OCI-LY7 (cell line): ENCODE data around the gene HEPN1. TPM values are rescaled to one million over a fixed set of nuclear protein-coding genes. Genes with fewer than 3 reads are reported as not detected.

Source experiments
- Bru-seq: library from RNA; stranded (reverse); fragments of 400-500 nt; gene quantifications from one replicate; lab custom pipeline; 2021; lab: Mats Ljungman, UMichigan
- BruChase-seq, 2 experiments: library from RNA; stranded (reverse); fragments of 400-500 nt; gene quantifications; one replicate each; lab custom pipeline; 2021; lab: Mats Ljungman, UMichigan
- BruUV-seq: library from RNA; stranded (reverse); fragments of 400-500 nt; replicated peaks from 2 replicates; lab custom pipeline; 2021; lab: Mats Ljungman, UMichigan
- CTCF ChIA-PET: fragments of 300-600 bp; sonication (Branson Sonifier 250); formaldehyde crosslinking; loops from one replicate; lab custom pipeline; 2022; ENCODE audit warnings: antibody characterized with exemption; ENCODE audit not compliant: unreplicated experiment; lab: Charles Lee
- POLR2A ChIA-PET: fragments of 300-600 bp; sonication (Branson Sonifier 250); formaldehyde crosslinking; loops from one replicate; lab custom pipeline; 2022; ENCODE audit warnings: antibody characterized with exemption; lab: Charles Lee
- DNase-seq: peaks from one replicate; pipeline ENCODE4 v3.0.0-alpha.2; 2015; ENCODE audit warnings: low spot score
- H2AFZ ChIP-seq: fragments of 200-600 bp; sonication (generic), shearing (Covaris generic); 2 replicates; pipeline ENCODE4 v1.6.1; 2014; ENCODE audit warnings: mild to moderate bottlenecking, antibody characterized with exemption, low read length, moderate library complexity
- H3K27ac ChIP-seq: fragments of 200-600 bp; sonication (generic); 2 replicates; pipeline ENCODE4 v1.5.1; 2014; ENCODE audit warnings: mixed run types, low read depth, mild to moderate bottlenecking, moderate library complexity, low read length, inconsistent platforms; ENCODE audit not compliant: poor library complexity, severe bottlenecking
- H3K36me3 ChIP-seq: fragments of 200-600 bp; sonication (generic); 2 replicates; pipeline ENCODE4 v1.6.1; 2014; ENCODE audit warnings: mild to moderate bottlenecking, antibody characterized with exemption, low read length, moderate library complexity, mixed read lengths; ENCODE audit not compliant: insufficient read depth
- H3K4me1 ChIP-seq: fragments of 200-600 bp; sonication (generic); 2 replicates; pipeline ENCODE4 v1.5.1; 2014; ENCODE audit warnings: mild to moderate bottlenecking, low read length; ENCODE audit not compliant: insufficient read depth, poor library complexity, severe bottlenecking
- H3K4me2 ChIP-seq: fragments of 200-600 bp; sonication (generic); 2 replicates; pipeline ENCODE4 v1.6.1; 2014; ENCODE audit warnings: mild to moderate bottlenecking, low read length
- H3K4me3 ChIP-seq: fragments of 200-600 bp; sonication (generic); 2 replicates; pipeline ENCODE4 v1.5.1; 2014; ENCODE audit warnings: mild to moderate bottlenecking, low read depth, low read length; ENCODE audit not compliant: poor library complexity, severe bottlenecking
- H3K79me2 ChIP-seq: fragments of 200-600 bp; sonication (generic); 2 replicates; pipeline ENCODE4 v1.6.1; 2016; ENCODE audit warnings: low read depth, mild to moderate bottlenecking, low read length, moderate library complexity, mixed read lengths; ENCODE audit not compliant: insufficient read depth
- H3K9me2 ChIP-seq: fragments of 200-600 bp; sonication (generic); 2 replicates; pipeline ENCODE4 v1.6.1; 2016; ENCODE audit warnings: mild to moderate bottlenecking, low read length, mixed read lengths; ENCODE audit not compliant: insufficient read depth
- H3K9me3 ChIP-seq: fragments of 200-600 bp; sonication (generic); 2 replicates; pipeline ENCODE4 v1.6.1; 2014; ENCODE audit warnings: mild to moderate bottlenecking, mixed run types, low read length, mixed read lengths
- H4K20me1 ChIP-seq: fragments of 200-600 bp; sonication (generic); 2 replicates; pipeline ENCODE4 v1.6.1; 2014; ENCODE audit warnings: mild to moderate bottlenecking, antibody characterized with exemption, low read length, moderate library complexity, mixed read lengths; ENCODE audit not compliant: insufficient read depth
- EZH2phosphoT487 ChIP-seq: fragments of 200-600 bp; sonication (generic); IDR thresholded peaks from 2 replicates; pipeline ENCODE4 v1.6.1; 2018; ENCODE audit warnings: low read depth, borderline replicate concordance, mild to moderate bottlenecking, mixed run types, antibody characterized with exemption, low read length, moderate library complexity, mixed read lengths
- intact Hi-C: fragments of 100-400 bp; cut with micrococcal nuclease; formaldehyde crosslinking; loops from one replicate; pipeline ENCODE4 v1.10.0; 2022; ENCODE audit not compliant: unreplicated experiment
- long read RNA-seq: library from polyadenylated mRNA; stranded (forward); transcript quantifications from one replicate; pipeline ENCODE4 v2.0.0, GENCODE V29; 2022
- total RNA-seq, 2 experiments: library from RNA; depleted of rRNA in 1 of 2; stranded (reverse); fragments of >200 nt in 1 of 2; shearing (Covaris generic) in 1 of 2; gene quantifications; 2 replicates each; pipeline ENCODE4 v1.2.3, GENCODE V29; 2014 to 2022
- TF ChIP-seq, protein P1 (sequence below): fragments of 200-600 bp; sonication (generic); conservative IDR thresholded peaks from 2 replicates; pipeline ENCODE4 v1.5.1; 2014; ENCODE audit warnings: mild to moderate bottlenecking, antibody characterized with exemption, low read length, moderate library complexity, mixed read lengths

Gene HEPN1
- total RNA-seq (2014; rRNA removed; shearing (Covaris generic)) = not detected in 2 replicates
- total RNA-seq (2022) = not detected in 2 replicates
- not detected for Bru-seq, nascent RNA
- not detected for BruChase-seq, experiment 1, labeled RNA remaining after a 6-hour chase
- not detected for BruChase-seq, experiment 2, labeled RNA remaining after a 2-hour chase
- long read RNA-seq = 0 reads

GRCh38 chr11:124918950-124919349 is at the start of gene HEPN1:
Gene HEPN1 (plus strand): TSS chr11:124919250.
- H3K36me3 ChIP-seq = no peaks in the 10 kb centered on the region
- POLR2A ChIA-PET = no interaction called here
- H3K4me2 ChIP-seq = no peak within 1 kb of the TSS
- H3K4me3 ChIP-seq = no peak within 1 kb of the TSS
- H3K9me3 ChIP-seq = no peaks in the 10 kb centered on the region
- no peak within 1 kb of the TSS for H3K27ac ChIP-seq
- TF ChIP-seq, protein P1, sequence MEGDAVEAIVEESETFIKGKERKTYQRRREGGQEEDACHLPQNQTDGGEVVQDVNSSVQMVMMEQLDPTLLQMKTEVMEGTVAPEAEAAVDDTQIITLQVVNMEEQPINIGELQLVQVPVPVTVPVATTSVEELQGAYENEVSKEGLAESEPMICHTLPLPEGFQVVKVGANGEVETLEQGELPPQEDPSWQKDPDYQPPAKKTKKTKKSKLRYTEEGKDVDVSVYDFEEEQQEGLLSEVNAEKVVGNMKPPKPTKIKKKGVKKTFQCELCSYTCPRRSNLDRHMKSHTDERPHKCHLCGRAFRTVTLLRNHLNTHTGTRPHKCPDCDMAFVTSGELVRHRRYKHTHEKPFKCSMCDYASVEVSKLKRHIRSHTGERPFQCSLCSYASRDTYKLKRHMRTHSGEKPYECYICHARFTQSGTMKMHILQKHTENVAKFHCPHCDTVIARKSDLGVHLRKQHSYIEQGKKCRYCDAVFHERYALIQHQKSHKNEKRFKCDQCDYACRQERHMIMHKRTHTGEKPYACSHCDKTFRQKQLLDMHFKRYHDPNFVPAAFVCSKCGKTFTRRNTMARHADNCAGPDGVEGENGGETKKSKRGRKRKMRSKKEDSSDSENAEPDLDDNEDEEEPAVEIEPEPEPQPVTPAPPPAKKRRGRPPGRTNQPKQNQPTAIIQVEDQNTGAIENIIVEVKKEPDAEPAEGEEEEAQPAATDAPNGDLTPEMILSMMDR = no peak
- TF ChIP-seq EZH2phosphoT487 = no peak
- H2AFZ ChIP-seq = no peak within 1 kb of the TSS
- DNase-seq = no peak
- H3K79me2 ChIP-seq = no peaks in the 10 kb centered on the region
- no TSS peak for BruUV-seq
- H3K4me1 ChIP-seq = no peaks in the 10 kb centered on the region
- H3K9me2 ChIP-seq = no peaks in the 10 kb centered on the region
- intact Hi-C loops = no loop called here
- H4K20me1 ChIP-seq = no peaks in the 10 kb centered on the region
- CTCF ChIA-PET = no interaction called here

- H4K20me1 ChIP-seq = no peaks in the 10 kb centered on the region
- H3K4me1 ChIP-seq = no peaks in the 10 kb centered on the region
- no TSS peak for BruUV-seq
- intact Hi-C loops = no loop called here
- no peak overlapping the region for H3K4me3 ChIP-seq
- no peaks in the 10 kb centered on the region for H3K36me3 ChIP-seq
- no peak overlapping the region for H3K4me2 ChIP-seq
- no peaks in the 10 kb centered on the region for H3K79me2 ChIP-seq
- H2AFZ ChIP-seq = no peak overlapping the region
- POLR2A ChIA-PET = no interaction called here
- no peaks in the 10 kb centered on the region for H3K9me2 ChIP-seq
- no peak overlapping the region for H3K27ac ChIP-seq
- no peak for TF ChIP-seq EZH2phosphoT487
- TF ChIP-seq, protein P1 = no peak
- no peak for DNase-seq
- CTCF ChIA-PET = interaction anchor here (0.7 kb wide), 1 partner anchor 1699 kb away, joined by 3 read pairs; no protein-coding TSS in a partner anchor
- no peaks in the 10 kb centered on the region for H3K9me3 ChIP-seq
These were observed 49.7 kb upstream of the HEPN1 start for GRCh38 chr11:124869331-124869730.

DNA sequence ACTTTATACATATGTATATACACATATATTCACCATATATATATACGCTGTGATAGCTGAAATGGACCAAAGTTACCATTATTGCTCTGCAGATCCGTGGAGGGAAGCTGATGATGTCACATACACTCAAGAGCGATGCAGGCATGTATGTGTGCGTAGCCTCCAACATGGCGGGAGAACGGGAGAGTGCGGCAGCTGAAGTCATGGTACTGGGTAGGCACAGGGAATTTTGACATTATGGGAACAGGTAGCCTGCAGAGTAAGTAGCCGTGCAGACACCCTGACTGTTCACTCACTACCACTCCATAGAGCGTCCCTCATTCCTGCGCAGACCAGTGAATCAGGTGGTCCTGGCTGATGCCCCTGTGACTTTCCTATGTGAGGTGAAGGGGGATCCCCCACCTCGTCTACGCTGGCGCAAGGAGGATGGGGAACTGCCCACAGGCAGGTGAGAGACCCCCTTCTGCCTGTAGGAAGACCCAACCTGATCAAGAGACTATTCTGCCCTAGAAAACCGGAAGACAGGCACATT is 49.1 kb upstream of the HEPN1 start:
- BruUV-seq = no TSS peak
- Histone ChIP-seq H3K27ac (no peak overlapping the region), H3K9me2 (no peaks in the 10 kb centered on the region), H3K4me1 (no peaks in the 10 kb centered on the region), H4K20me1 (no peaks in the 10 kb centered on the region), H2AFZ (no peak overlapping the region), H3K4me3 (no peak overlapping the region), H3K79me2 (no peaks in the 10 kb centered on the region), H3K36me3 (no peaks in the 10 kb centered on the region), H3K9me3 (no peaks in the 10 kb centered on the region), H3K4me2 (no peak overlapping the region)
- no peak for TF ChIP-seq EZH2phosphoT487
- TF ChIP-seq, protein P1 = no peak
- intact Hi-C loops = no loop called here
- POLR2A ChIA-PET = no interaction called here
- CTCF ChIA-PET = interaction anchor here (0.7 kb wide), 1 partner anchor 1699 kb away, joined by 3 read pairs; no protein-coding TSS in a partner anchor
- no peak for DNase-seq
